H1 (cell line): Measurements from ENCODE around the gene SEMA5B. TPM values are rescaled to one million over a fixed set of nuclear protein-coding genes. Genes with fewer than 3 reads are reported as not detected.

ENCODE experiments used
- CTCF ChIA-PET: fragments of 300-600 bp; sonication (Branson Sonifier 250); formaldehyde crosslinking; loops from one replicate; lab custom pipeline; 2021; ENCODE audit not compliant: partially characterized antibody; lab: Charles Lee
- POLR2A ChIA-PET: fragments of 300-600 bp; sonication (Branson Sonifier 250); formaldehyde crosslinking; loops from one replicate; lab custom pipeline; 2021; ENCODE audit warnings: inconsistent platforms; ENCODE audit not compliant: partially characterized antibody; lab: Charles Lee
- DNase-seq, 2 experiments: peaks; one replicate each; pipeline versions ENCODE4 v3.0.0 to v3.0.0-alpha.2; 2010 to 2022; ENCODE audit warnings: low spot score in 2 of 2, low read depth in 1 of 2, mixed read lengths in 1 of 2
- FAIRE-seq: peaks from 2 replicates; lab custom pipeline; 2011; peaks lifted over from hg19 to GRCh38; lab: Jason Lieb, UNC
- H2AFZ ChIP-seq: 2 replicates; pipeline ENCODE4 v1.8.1; 2012; ENCODE audit warnings: low read length, inconsistent platforms
- H2AK5ac ChIP-seq: 2 replicates; pipeline ENCODE4 v1.6.1; 2013; ENCODE audit warnings: low read depth, low read length
- H2BK120ac ChIP-seq: replicated peaks from 2 replicates; pipeline ENCODE3; 2013; ENCODE audit warnings: low read depth, low read length, inconsistent platforms
- H2BK12ac ChIP-seq: 2 replicates; pipeline ENCODE4 v1.6.1; 2013; ENCODE audit warnings: low read depth, low read length
- H2BK15ac ChIP-seq: 2 replicates; pipeline ENCODE4 v1.6.1; 2013; ENCODE audit warnings: low read length
- H2BK20ac ChIP-seq: 2 replicates; pipeline ENCODE4 v1.6.1; 2013; ENCODE audit warnings: low read length
- H2BK5ac ChIP-seq: 2 replicates; pipeline ENCODE4 v1.6.1; 2013; ENCODE audit warnings: low read depth, low read length
- H3K14ac ChIP-seq: 2 replicates; pipeline ENCODE4 v1.6.1; 2013; ENCODE audit warnings: inconsistent platforms; ENCODE audit not compliant: insufficient read length
- H3K18ac ChIP-seq: 2 replicates; pipeline ENCODE4 v1.6.1; 2013; ENCODE audit warnings: low read length; ENCODE audit errors: extremely low read depth
- H3K23ac ChIP-seq: 2 replicates; pipeline ENCODE4 v1.6.1; 2013; ENCODE audit warnings: inconsistent platforms; ENCODE audit not compliant: insufficient read length
- H3K23me2 ChIP-seq: 2 replicates; pipeline ENCODE4 v1.6.1; 2013; ENCODE audit warnings: low read depth, low read length
- H3K27ac ChIP-seq: 2 replicates; pipeline ENCODE4 v1.6.1; 2011; ENCODE audit warnings: low read depth, low read length, inconsistent platforms
- H3K27me3 ChIP-seq, 4 experiments: replicated peaks in 1 of 4; 1 replicate in 1 of 4; 2 replicates in 3 of 4; pipeline versions ENCODE4 v1.6.1 to v1.8.1; 2011 to 2013; ENCODE audit warnings: low read length in 3 of 4, mild to moderate bottlenecking in 3 of 4, inconsistent platforms in 2 of 4, mixed read lengths in 2 of 4, moderate library complexity in 1 of 4; ENCODE audit not compliant: control insufficient read depth in 3 of 4, insufficient read depth in 3 of 4; ENCODE audit errors: extremely low read depth in 1 of 4
- H3K36me3 ChIP-seq, 4 experiments: 2 replicates each; pipeline versions ENCODE4 v1.6.1 to v1.8.1; 2011 to 2013; ENCODE audit warnings: mild to moderate bottlenecking in 4 of 4, low read length in 3 of 4, moderate library complexity in 2 of 4, control low read depth in 1 of 4, inconsistent platforms in 1 of 4; ENCODE audit not compliant: insufficient read depth in 4 of 4, control insufficient read depth in 2 of 4
- H3K4ac ChIP-seq: replicated peaks from 2 replicates; pipeline ENCODE3; 2013; ENCODE audit warnings: low read length, low read depth, mixed read lengths, inconsistent platforms; ENCODE audit not compliant: insufficient read length
- H3K4me1 ChIP-seq, 4 experiments: replicated peaks in 1 of 4; 1 replicate in 1 of 4; 2 replicates in 3 of 4; pipeline versions ENCODE4 v1.6.1 to v1.8.1; 2011 to 2013; ENCODE audit warnings: low read length in 3 of 4, inconsistent platforms in 2 of 4, mixed read lengths in 1 of 4; ENCODE audit not compliant: insufficient read depth in 4 of 4, control insufficient read depth in 3 of 4
- H3K4me2 ChIP-seq, 2 experiments: 2 replicates each; pipeline versions ENCODE4 v1.6.1 to v1.8.1; 2011 to 2013; ENCODE audit warnings: low read depth in 2 of 2, low read length in 2 of 2, control low read depth in 1 of 2, inconsistent platforms in 1 of 2, mild to moderate bottlenecking in 1 of 2; ENCODE audit not compliant: insufficient read depth in 1 of 2
- H3K4me3 ChIP-seq, 4 experiments: fragments of 200-600, 300-600 bp in 1 of 4; sonication (generic), shearing (Covaris generic), sonication (Bioruptor Twin) in 1 of 4; 2 replicates each; pipeline versions ENCODE4 v1.5.1 to v1.8.1; 2011 to 2016; ENCODE audit warnings: low read length in 4 of 4, low read depth in 3 of 4, control low read depth in 2 of 4, inconsistent platforms in 2 of 4, mild to moderate bottlenecking in 2 of 4, mixed read lengths in 1 of 4, moderate library complexity in 1 of 4; ENCODE audit not compliant: insufficient read depth in 2 of 4; ENCODE audit errors: extremely low read depth in 1 of 4
- H3K56ac ChIP-seq: replicated peaks from 2 replicates; pipeline ENCODE3; 2013; ENCODE audit warnings: low read depth, mild to moderate bottlenecking, mixed read lengths, low read length, inconsistent platforms; ENCODE audit not compliant: insufficient read length
- H3K79me1 ChIP-seq: 2 replicates; pipeline ENCODE4 v1.6.1; 2013; ENCODE audit warnings: low read depth, low read length, control low read depth
- H3K79me2 ChIP-seq, 2 experiments: 2 replicates each; pipeline versions ENCODE4 v1.6.1 to v1.8.1; 2012 to 2013; ENCODE audit warnings: low read length in 2 of 2, mild to moderate bottlenecking in 2 of 2, inconsistent platforms in 1 of 2; ENCODE audit not compliant: insufficient read depth in 2 of 2, control insufficient read depth in 1 of 2
- H3K9ac ChIP-seq, 4 experiments: replicated peaks in 1 of 4; 1 replicate in 1 of 4; 2 replicates in 3 of 4; pipeline versions ENCODE4 v1.6.1 to v1.8.1; 2011 to 2013; ENCODE audit warnings: low read depth in 3 of 4, low read length in 3 of 4, control low read depth in 2 of 4, mild to moderate bottlenecking in 2 of 4, moderate library complexity in 2 of 4, inconsistent platforms in 1 of 4; ENCODE audit errors: extremely low read depth in 1 of 4
- H3K9me3 ChIP-seq, 2 experiments: 2 replicates each; pipeline versions ENCODE4 v1.6.1 to v1.8.1; 2012 to 2013; ENCODE audit warnings: mild to moderate bottlenecking in 2 of 2, moderate library complexity in 2 of 2, control low read depth in 1 of 2, inconsistent platforms in 1 of 2, low read depth in 1 of 2, low read length in 1 of 2, mixed read lengths in 1 of 2; ENCODE audit not compliant: insufficient read depth in 2 of 2
- H4K20me1 ChIP-seq, 2 experiments: replicated peaks in 1 of 2; 2 replicates each; pipeline versions ENCODE3 to v1.8.1; 2011 to 2013; ENCODE audit warnings: inconsistent platforms in 2 of 2, low read length in 2 of 2, mild to moderate bottlenecking in 1 of 2; ENCODE audit not compliant: insufficient read depth in 2 of 2, control insufficient read depth in 1 of 2
- H4K5ac ChIP-seq: 2 replicates; pipeline ENCODE4 v1.6.1; 2013; ENCODE audit warnings: low read length, low read depth, mixed read lengths, inconsistent platforms; ENCODE audit not compliant: insufficient read length
- H4K8ac ChIP-seq: 2 replicates; pipeline ENCODE4 v1.8.0; 2013; ENCODE audit warnings: mild to moderate bottlenecking, moderate library complexity, low read length, inconsistent platforms; ENCODE audit not compliant: insufficient read depth; ENCODE audit errors: extremely low read depth
- H4K91ac ChIP-seq: replicated peaks from 2 replicates; pipeline ENCODE3; 2013; ENCODE audit warnings: low read length, mixed read lengths, inconsistent platforms; ENCODE audit not compliant: insufficient read length
- BACH1 ChIP-seq: IDR thresholded peaks from 2 replicates; pipeline ENCODE4 v1.6.1; 2012; ENCODE audit warnings: low read length, improper control_type of control experiment
- CBX5 ChIP-seq: fragments of 300-800, 300-1000 bp; sonication (generic); IDR thresholded peaks from 2 replicates; pipeline ENCODE4 v1.7.1; 2016; ENCODE audit warnings: antibody characterized with exemption, low read length, low read depth
- CBX8 ChIP-seq: fragments of 300-800, 300-1000 bp; sonication (generic); IDR thresholded peaks from 2 replicates; pipeline ENCODE4 v1.7.1; 2016; ENCODE audit warnings: low read depth, low read length, borderline replicate concordance
- CHD1 ChIP-seq: IDR thresholded peaks from 2 replicates; pipeline ENCODE4 v1.6.1; 2012; ENCODE audit warnings: low read depth, low read length, improper control_type of control experiment
- CHD2 ChIP-seq: IDR thresholded peaks from 2 replicates; pipeline ENCODE4 v1.6.1; 2012; ENCODE audit warnings: low read length, improper control_type of control experiment
- GABPA ChIP-seq: IDR thresholded peaks from 2 replicates; pipeline ENCODE4 v1.6.1; 2011; ENCODE audit warnings: mild to moderate bottlenecking, low read length, moderate library complexity, borderline replicate concordance; ENCODE audit not compliant: insufficient read depth
- HDAC6 ChIP-seq: IDR thresholded peaks from one replicate; pipeline ENCODE4 v1.7.1; 2012; ENCODE audit warnings: low read depth, mild to moderate bottlenecking, inconsistent platforms, low read length, moderate library complexity
- SIX5 ChIP-seq: IDR thresholded peaks from 2 replicates; pipeline ENCODE4 v1.6.1; 2011; ENCODE audit warnings: mild to moderate bottlenecking, low read depth, low read length
- SP1 ChIP-seq: IDR thresholded peaks from 2 replicates; pipeline ENCODE4 v1.6.1; 2011; ENCODE audit warnings: low read depth, low read length
- SUZ12 ChIP-seq: fragments of 200-600 bp; sonication (generic); IDR thresholded peaks from 2 replicates; pipeline ENCODE4 v1.6.1; 2012; ENCODE audit warnings: mild to moderate bottlenecking, inconsistent platforms, low read length, moderate library complexity, mixed read lengths
- TAF1 ChIP-seq: IDR thresholded peaks from 2 replicates; pipeline ENCODE4 v1.6.1; 2011; ENCODE audit warnings: mild to moderate bottlenecking, low read depth, low read length
- TAF7 ChIP-seq: optimal IDR thresholded peaks from 2 replicates; pipeline ENCODE3; 2011; ENCODE audit warnings: low read depth, mild to moderate bottlenecking, inconsistent platforms, low read length, moderate library complexity, borderline replicate concordance
- TBP ChIP-seq: IDR thresholded peaks from 2 replicates; pipeline ENCODE4 v1.6.1; 2011; ENCODE audit warnings: low read depth, low read length, improper control_type of control experiment
- TEAD4 ChIP-seq: IDR thresholded peaks from 2 replicates; pipeline ENCODE4 v1.6.1; 2012; ENCODE audit warnings: low read depth, low read length, inconsistent platforms, mixed read lengths
- USF2 ChIP-seq: IDR thresholded peaks from 2 replicates; pipeline ENCODE4 v1.6.1; 2011; ENCODE audit warnings: low read length, improper control_type of control experiment
- WGBS, 2 experiments: shearing (Covaris generic) in 1 of 2; methylation state at CpG; one replicate each; pipeline versions ENCODE4 v1.1.6 to v1.1.7; 2013 to 2015; ENCODE audit warnings: low lambda C conversion rate in 2 of 2, mixed read lengths in 2 of 2, inconsistent platforms in 1 of 2, low coverage in 1 of 2, missing lambda C conversion rate in 1 of 2; ENCODE audit not compliant: insufficient replicate concordance in 2 of 2, insufficient coverage in 1 of 2, insufficient read length in 1 of 2; ENCODE audit errors: extremely low coverage in 1 of 2, missing lambda C conversion rate in 1 of 2; 5-methylcytosine and 5-hydroxymethylcytosine counted together
- polyA plus RNA-seq, 7 experiments: library from polyadenylated mRNA; depleted of rRNA in 3 of 7; stranded (reverse) in 5 of 7; unstranded in 2 of 7; fragments of >200 nt in 5 of 7; fragments of 200-250 nt in 2 of 7; gene quantifications; 1 replicate in 5 of 7; 2 replicates in 1 of 7; 4 replicates in 1 of 7; pipeline versions ENCODE4 v1.2.1 to v1.2.3, GENCODE V29; 2011 to 2013; ENCODE audit warnings: missing spikeins in 2 of 7, mixed read lengths in 2 of 7
- total RNA-seq: library from RNA; stranded (reverse); fragmentation: NEBNext Ultra II Directional; extraction: Animal tissue kit (Norgen Biotek cat#: 25700); gene quantifications from 2 replicates; pipeline ENCODE4 v1.2.1, GENCODE V29; 2021

SEMA5B gene
- total and polyA plus RNA-seq, 2 of the 8 experiments (the other 6 are each of a cell fraction or from before 2014, with no cell fraction given) = 13.1 to 22.4 TPM

GRCh38 chr3:122924056-122924455, 103.5 kb downstream of the SEMA5B start:
- POLR2A ChIA-PET = no interaction called here
- 90% methylated on average over 2 of the region's 2 CpGs; no CpG with 5 or more reads in 1 of the 2 experiments for WGBS, 2 experiments
- H3K27me3 ChIP-seq = peaks cover 0 to 24% (median 17%) of the 10 kb centered on the region in 4 experiments; a peak in 5 of 7 replicates
- no peak for TF ChIP-seq GABPA
- TF ChIP-seq HDAC6 = no peak
- no peak for TF ChIP-seq SUZ12
- no peak for TF ChIP-seq TAF7
- no peak for TF ChIP-seq CHD2
- no peak for TF ChIP-seq SP1
- no peak for TF ChIP-seq TAF1
- TF ChIP-seq SIX5 = no peak
- no peak for TF ChIP-seq BACH1
- no peak for TF ChIP-seq USF2
- TF ChIP-seq TEAD4 = no peak
- no peak for TF ChIP-seq CHD1
- no peak for TF ChIP-seq CBX8
- TF ChIP-seq TBP = no peak
- no peak for TF ChIP-seq CBX5

More at GRCh38 chr3:122924056-122924455, 103.5 kb downstream of the SEMA5B start:
- no peaks in the 10 kb centered on the region for H3K79me2 ChIP-seq
- no peak overlapping the region for H3K14ac ChIP-seq
- H2BK20ac ChIP-seq = no peak overlapping the region
- peaks cover 0 to 3% (median 2%) of the 10 kb centered on the region in 4 experiments; a peak in 4 of 7 replicates for H3K4me1 ChIP-seq
- H3K79me1 ChIP-seq = no peaks in the 10 kb centered on the region
- no peak overlapping the region for H3K4me3 ChIP-seq
- no peak overlapping the region for H3K27ac ChIP-seq
- no peak overlapping the region for H4K8ac ChIP-seq
- H4K5ac ChIP-seq = no peak overlapping the region
- H2AK5ac ChIP-seq = no peak overlapping the region
- H3K23me2 ChIP-seq = peaks cover 6% of the 10 kb centered on the region; the same call in 1 of the 2 replicates
- no peak for DNase-seq
- no peak overlapping the region for H2BK5ac ChIP-seq
- no peak overlapping the region for H2AFZ ChIP-seq
- H3K4me2 ChIP-seq = no peak overlapping the region
- H4K91ac ChIP-seq = no peak overlapping the region
- H3K18ac ChIP-seq = no peak overlapping the region
- no peak overlapping the region for H3K56ac ChIP-seq
- no peaks in the 10 kb centered on the region; a peak in 1 of 8 replicates for H3K36me3 ChIP-seq
- FAIRE-seq = no peak
- H2BK120ac ChIP-seq = no peak overlapping the region
- no peak overlapping the region for H3K23ac ChIP-seq
- H3K9ac ChIP-seq = no peak overlapping the region
- no peak overlapping the region for H3K4ac ChIP-seq
- no peaks in the 10 kb centered on the region for H3K9me3 ChIP-seq
- H2BK15ac ChIP-seq = no peak overlapping the region
- no peaks in the 10 kb centered on the region for H4K20me1 ChIP-seq
- no peak overlapping the region for H2BK12ac ChIP-seq
- CTCF ChIA-PET = interaction anchor here (1.3 to 6.4 kb wide), 5 partner anchors 18 to 104 kb away, joined by 3 to 57 read pairs (median 4); partner anchors contain the start of gene SEMA5B
